Measurements from ENCODE around the gene RFNG. TPM values are rescaled to one million over a fixed set of nuclear protein-coding genes. Genes with fewer than 3 reads are reported as not detected.

The RFNG gene
- total and polyA plus RNA-seq, 10 of the 15 experiments (the other 5 are each of a cell fraction or from before 2014, with no cell fraction given), result 0.10 to 19.6 (median 6.2) TPM

- TF ChIP-seq HDAC2 (IDR thresholded peaks at IDR 0.05), result no peak
- peak; percentile 60 for TF ChIP-seq POLR2A (IDR thresholded peaks at IDR 0.05; ENCODE audit: low read depth, low read length)
- no peak for TF ChIP-seq DPF2 (IDR thresholded peaks at IDR 0.05)
- no peak overlapping the region for H3K4me2 ChIP-seq (ENCODE audit: control insufficient read depth, insufficient read depth)
- FAIRE-seq, result no peak
- RAD21 ChIA-PET (ENCODE audit: unreplicated experiment), result no interaction called here
- H3K27ac ChIP-seq (ENCODE audit: control insufficient read depth, insufficient read depth), result no peak overlapping the region
- SMC1A ChIA-PET (ENCODE audit: uncharacterized antibody, unreplicated experiment), result no interaction called here
- in situ Hi-C loops (cut with MboI) (no loop called here), intact Hi-C loops (cut with micrococcal nuclease; ENCODE audit: unreplicated experiment) (no loop called here)
- H3K79me2 ChIP-seq (ENCODE audit: control insufficient read depth, insufficient read depth, low read length), result no peaks in the 10 kb centered on the region; the same call in 1 of the 2 replicates
- no peaks in the 10 kb centered on the region for H3K4me1 ChIP-seq (ENCODE audit: control insufficient read depth, insufficient read depth, low read length)
- no peaks in the 10 kb centered on the region for H3K27me3 ChIP-seq (replicated peaks in 1 of 2; ENCODE audit: control insufficient read depth in 2 of 2, insufficient read depth in 2 of 2, low read length in 1 of 2)
- peaks cover 14 to 81% of the 10 kb centered on the region in 2 experiments for H3K36me3 ChIP-seq (ENCODE audit: control insufficient read depth in 2 of 2, insufficient read depth in 2 of 2, low read length in 1 of 2)
- no peak for DNase-seq (ENCODE audit: low read depth, low spot score)
- H3K4me3 ChIP-seq, result no peak overlapping the region
- H2AFZ ChIP-seq (ENCODE audit: control insufficient read depth, low read depth, low read length), result no peak overlapping the region
- CTCF ChIA-PET, result no interaction called here
- no peaks in the 10 kb centered on the region for H4K20me1 ChIP-seq (ENCODE audit: control insufficient read depth, insufficient read depth)
- ATAC-seq, result no peak
- BruUV-seq (replicated peaks), result no TSS peak
- POLR2A ChIA-PET, result interaction anchor here (0.5 kb wide), 2 partner anchors 183 to 494 kb away, joined by 3 read pairs; no protein-coding TSS in a partner anchor
- WGBS (ENCODE audit: insufficient coverage, insufficient replicate concordance, low lambda C conversion rate, missing lambda C conversion rate), result 94% methylated on average over 40 of the region's 47 CpGs
- H3K9ac ChIP-seq (ENCODE audit: control insufficient read depth, insufficient read depth, low read length), result no peak overlapping the region
- H3K9me3 ChIP-seq (replicated peaks; ENCODE audit: control insufficient read depth, insufficient read depth, low read length), result no peaks in the 10 kb centered on the region
These were observed 37.5 kb upstream of the RFNG start for GRCh38 chr17:82088838-82089722.

DNA sequence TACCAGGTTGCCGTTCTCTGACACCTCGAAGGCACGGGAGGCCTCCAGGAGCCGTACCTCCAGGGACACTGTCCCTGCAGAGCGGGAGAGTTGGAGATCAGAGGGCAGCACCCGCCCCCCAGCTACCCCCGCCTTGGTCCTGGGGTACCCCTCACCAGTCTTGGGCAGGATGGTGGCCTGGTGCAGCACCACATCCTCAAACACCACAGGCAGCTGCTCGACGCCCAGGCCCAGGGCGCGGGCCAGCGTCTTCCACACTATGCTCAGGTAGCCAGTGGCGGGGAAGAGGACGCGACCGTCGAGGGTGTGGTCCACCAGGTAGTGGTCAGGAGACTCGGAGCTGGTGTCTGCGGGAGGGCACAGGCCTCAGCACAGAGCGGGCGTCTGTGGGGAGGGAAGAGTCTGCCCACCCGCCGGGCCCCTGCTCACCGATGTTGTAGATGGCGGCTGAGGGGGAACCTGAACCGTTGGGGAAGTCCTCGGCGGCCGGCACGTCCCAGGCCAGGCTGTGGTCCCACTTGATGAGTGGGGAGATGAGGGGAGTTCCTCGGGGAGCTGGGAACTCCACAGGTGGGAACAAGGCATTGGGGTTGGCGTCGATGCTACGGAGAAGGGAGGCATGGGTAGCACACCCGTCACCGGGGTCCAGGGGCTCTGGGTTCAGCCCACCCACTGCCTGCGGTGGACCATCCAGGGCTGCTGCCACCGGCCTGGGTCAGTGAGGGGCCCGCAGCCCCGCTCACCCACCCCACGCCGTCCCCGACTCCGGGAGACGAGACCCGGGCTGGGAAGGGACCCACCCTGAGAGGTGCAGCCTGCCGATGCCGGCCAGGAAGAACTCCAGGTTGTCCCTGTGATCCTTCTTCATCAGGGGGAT is 36.6 kb upstream of the RFNG start:
- FAIRE-seq, result no peak
- H3K36me3 ChIP-seq (ENCODE audit: control insufficient read depth in 2 of 2, insufficient read depth in 2 of 2, low read length in 1 of 2), result peaks cover 15 to 83% of the 10 kb centered on the region in 2 experiments
- H3K4me1 ChIP-seq (ENCODE audit: control insufficient read depth, insufficient read depth, low read length), result no peaks in the 10 kb centered on the region
- no peak for DNase-seq (ENCODE audit: low read depth, low spot score)
- ChIA-PET POLR2A (no interaction called here), CTCF (no interaction called here), SMC1A (ENCODE audit: uncharacterized antibody, unreplicated experiment) (no interaction called here), RAD21 (ENCODE audit: unreplicated experiment) (no interaction called here)
- TF ChIP-seq SPI1 (IDR thresholded peaks at IDR 0.05; ENCODE audit: borderline replicate concordance, insufficient read depth, low read depth, low read length), result no peak
- peak; percentile 57 for TF ChIP-seq POLR2A (IDR thresholded peaks at IDR 0.05; ENCODE audit: low read depth, low read length)
- no peak for ATAC-seq
- no peak overlapping the region for H3K9ac ChIP-seq (ENCODE audit: control insufficient read depth, insufficient read depth, low read length)
- no peaks in the 10 kb centered on the region; the same call in 1 of the 2 replicates for H3K79me2 ChIP-seq (ENCODE audit: control insufficient read depth, insufficient read depth, low read length)
- intact Hi-C loops (cut with micrococcal nuclease; ENCODE audit: unreplicated experiment), result no loop called here
- H3K4me3 ChIP-seq, result no peak overlapping the region
- 98% methylated on average over 44 of the region's 48 CpGs for WGBS (ENCODE audit: insufficient coverage, insufficient replicate concordance, low lambda C conversion rate, missing lambda C conversion rate)
- TSS peak; percentile 26 for BruUV-seq (replicated peaks)
- H3K27ac ChIP-seq (ENCODE audit: control insufficient read depth, insufficient read depth), result no peak overlapping the region
- no peak overlapping the region for H2AFZ ChIP-seq (ENCODE audit: control insufficient read depth, low read depth, low read length)
- in situ Hi-C loops (cut with MboI), result no loop called here
- no peaks in the 10 kb centered on the region for H4K20me1 ChIP-seq (ENCODE audit: control insufficient read depth, insufficient read depth)
- no peaks in the 10 kb centered on the region for H3K27me3 ChIP-seq (replicated peaks in 1 of 2; ENCODE audit: control insufficient read depth in 2 of 2, insufficient read depth in 2 of 2, low read length in 1 of 2)
- no peaks in the 10 kb centered on the region for H3K9me3 ChIP-seq (replicated peaks; ENCODE audit: control insufficient read depth, insufficient read depth, low read length)
- no peak overlapping the region for H3K4me2 ChIP-seq (ENCODE audit: control insufficient read depth, insufficient read depth)
